Activated naive CD8-positive, alpha-beta T cell treated with anti-CD3 and anti-CD28 coated beads, Interleukin-2, amount 10 ng/mL, durations not matched to agents 7 days and 5 days (primary cell): ENCODE results near the gene AQP2. TPM values are rescaled to one million over a fixed set of nuclear protein-coding genes. Genes with fewer than 3 reads are reported as not detected.

ENCODE experiments used
- ATAC-seq: fragments of 150-1000 bp; cut with Tn5 transposase; one replicate; pipeline ENCODE4 v1.10.0; 2021; ENCODE audit warnings: low read depth, moderate library complexity
- POLR2A ChIA-PET: fragments of 350-600 bp; sonication (Branson Sonifier 250); formaldehyde crosslinking; loops from one replicate; lab custom pipeline; 2021; ENCODE audit warnings: antibody characterized with exemption; lab: Charles Lee
- DNase-seq: peaks from one replicate; pipeline ENCODE4 v3.0.0; 2021
- H3K27ac Mint-ChIP-seq: one replicate; pipeline ENCODE4 v1.8.0; 2022; ENCODE audit warnings: mild to moderate bottlenecking, mixed read lengths
- H3K27me3 Mint-ChIP-seq: one replicate; pipeline ENCODE4 v1.8.0; 2022; ENCODE audit warnings: mild to moderate bottlenecking, moderate library complexity, mixed read lengths
- H3K36me3 Mint-ChIP-seq: one replicate; pipeline ENCODE4 v1.8.0; 2021; ENCODE audit warnings: mild to moderate bottlenecking, mixed read lengths
- H3K4me1 Mint-ChIP-seq: one replicate; pipeline ENCODE4 v1.8.0; 2021; ENCODE audit warnings: mixed read lengths
- H3K4me3 Mint-ChIP-seq: one replicate; pipeline ENCODE4 v1.8.0; 2022; ENCODE audit warnings: mild to moderate bottlenecking, moderate library complexity, mixed read lengths
- H3K9me3 Mint-ChIP-seq: one replicate; pipeline ENCODE4 v1.8.0; 2021; ENCODE audit warnings: mixed read lengths
- total RNA-seq, 2 experiments: library from RNA; stranded (reverse); gene quantifications; one replicate each; pipeline ENCODE4 v1.2.3, GENCODE V29; 2021

Gene AQP2
- total RNA-seq, 2 experiments from 2014 or later: not detected

DNA sequence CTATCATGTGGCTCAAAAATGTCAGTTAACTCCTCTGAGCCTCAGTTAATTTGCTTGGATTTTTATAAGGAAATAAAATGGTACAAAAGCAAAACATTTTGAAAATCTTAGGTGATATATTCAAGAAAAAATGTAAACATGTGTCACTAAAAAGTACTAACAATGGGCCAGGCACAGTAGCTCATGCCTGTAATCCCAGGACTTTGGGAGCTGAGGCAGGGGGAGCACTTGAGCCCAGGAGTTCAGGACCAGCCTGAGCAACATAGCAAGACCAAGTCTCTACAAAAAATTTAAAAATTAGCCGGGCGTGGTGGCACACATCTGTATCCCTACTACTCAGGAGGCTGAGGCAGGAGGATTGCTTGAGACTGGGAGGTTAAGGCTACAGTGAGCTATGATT lies 47.9 kb downstream of the AQP2 start:
- H3K4me1 Mint-ChIP-seq: peaks cover 2% of the 10 kb centered on the region
- POLR2A ChIA-PET: no interaction called here
- no peak for DNase-seq
- H3K9me3 Mint-ChIP-seq: no peaks in the 10 kb centered on the region
- H3K27ac Mint-ChIP-seq: no peak overlapping the region
- ATAC-seq: no peak
- H3K27me3 Mint-ChIP-seq: no peaks in the 10 kb centered on the region
- peaks cover 43% of the 10 kb centered on the region for H3K36me3 Mint-ChIP-seq
- H3K4me3 Mint-ChIP-seq: no peak overlapping the region

DNA sequence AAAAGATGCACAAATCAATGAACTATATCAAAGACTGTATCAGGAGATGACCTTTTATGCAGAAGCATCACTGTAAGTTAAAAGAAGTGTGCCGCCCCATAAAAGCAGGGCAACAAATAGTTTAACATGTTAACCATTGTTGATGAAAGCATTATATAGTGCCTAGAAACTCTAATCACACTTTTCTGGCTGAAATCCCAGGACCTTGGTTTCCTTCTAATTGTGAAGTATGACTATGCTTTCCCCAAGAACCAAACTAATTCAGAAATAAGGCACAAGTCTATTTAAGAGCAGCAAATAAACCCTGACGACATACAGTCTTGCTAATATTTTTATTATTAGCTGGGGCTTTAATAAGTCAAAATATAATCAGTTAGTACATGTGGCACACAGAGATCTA lies 53.1 kb downstream of the AQP2 start:
- H3K27ac Mint-ChIP-seq: no peak overlapping the region
- no peak for ATAC-seq
- no peak overlapping the region for H3K4me3 Mint-ChIP-seq
- H3K9me3 Mint-ChIP-seq: no peaks in the 10 kb centered on the region
- peaks cover 24% of the 10 kb centered on the region for H3K36me3 Mint-ChIP-seq
- no peak for DNase-seq
- H3K27me3 Mint-ChIP-seq: no peaks in the 10 kb centered on the region
- POLR2A ChIA-PET: no interaction called here
- H3K4me1 Mint-ChIP-seq: peaks cover 3% of the 10 kb centered on the region

DNA sequence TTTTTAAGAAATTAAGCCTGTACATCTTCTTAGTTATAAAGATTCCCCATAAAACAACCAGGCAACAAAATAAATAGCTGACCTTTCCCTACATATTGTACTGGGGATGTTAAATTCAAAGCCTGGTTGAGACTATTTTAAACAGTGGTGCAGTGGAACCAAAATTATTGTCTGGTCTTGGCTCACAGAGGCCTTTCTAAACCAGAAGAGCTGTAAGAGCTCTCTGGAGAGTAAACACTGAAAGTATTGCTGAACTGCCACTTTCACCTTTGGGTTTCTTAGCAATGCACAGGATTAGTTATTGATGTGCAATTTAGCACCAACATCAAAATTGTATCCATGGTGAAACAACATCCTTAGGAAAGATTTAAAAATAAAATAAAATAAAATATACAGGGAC lies 54.2 kb downstream of the AQP2 start:
- Mint-ChIP-seq H3K36me3 (peaks cover 24% of the 10 kb centered on the region), H3K27ac (no peak overlapping the region), H3K9me3 (no peaks in the 10 kb centered on the region), H3K4me1 (peaks cover 3% of the 10 kb centered on the region), H3K27me3 (no peaks in the 10 kb centered on the region), H3K4me3 (no peak overlapping the region)
- no peak for DNase-seq
- POLR2A ChIA-PET: no interaction called here
- ATAC-seq: no peak

DNA sequence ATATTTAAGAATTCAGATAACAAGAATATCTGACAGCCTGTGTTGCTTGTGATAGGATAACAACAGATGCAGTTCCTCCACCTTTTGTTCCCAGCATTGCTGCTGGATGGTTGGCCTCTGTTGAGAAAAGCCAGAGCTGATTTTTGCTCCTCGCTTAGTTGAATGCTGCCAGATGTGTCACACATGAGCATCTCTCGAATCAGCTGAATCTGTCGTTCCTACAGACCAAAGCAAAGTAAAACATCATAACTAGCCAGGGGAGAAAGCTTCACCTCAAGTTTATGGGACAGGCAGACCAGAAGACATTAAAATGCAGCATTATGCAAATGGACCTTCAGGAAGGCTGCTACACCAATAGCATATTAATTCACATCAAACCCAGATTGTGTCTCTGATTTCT lies 54.6 kb downstream of the AQP2 start:
- POLR2A ChIA-PET: interaction anchor here (1.3 kb wide), 1 partner anchor 20 kb away, joined by 3 read pairs; the partner anchor contains the start of gene RACGAP1
- H3K4me1 Mint-ChIP-seq: peaks cover 3% of the 10 kb centered on the region
- no peaks in the 10 kb centered on the region for H3K27me3 Mint-ChIP-seq
- H3K9me3 Mint-ChIP-seq: no peaks in the 10 kb centered on the region
- DNase-seq: no peak
- H3K27ac Mint-ChIP-seq: no peak overlapping the region
- H3K4me3 Mint-ChIP-seq: no peak overlapping the region
- H3K36me3 Mint-ChIP-seq: peaks cover 25% of the 10 kb centered on the region
- ATAC-seq: no peak

DNA sequence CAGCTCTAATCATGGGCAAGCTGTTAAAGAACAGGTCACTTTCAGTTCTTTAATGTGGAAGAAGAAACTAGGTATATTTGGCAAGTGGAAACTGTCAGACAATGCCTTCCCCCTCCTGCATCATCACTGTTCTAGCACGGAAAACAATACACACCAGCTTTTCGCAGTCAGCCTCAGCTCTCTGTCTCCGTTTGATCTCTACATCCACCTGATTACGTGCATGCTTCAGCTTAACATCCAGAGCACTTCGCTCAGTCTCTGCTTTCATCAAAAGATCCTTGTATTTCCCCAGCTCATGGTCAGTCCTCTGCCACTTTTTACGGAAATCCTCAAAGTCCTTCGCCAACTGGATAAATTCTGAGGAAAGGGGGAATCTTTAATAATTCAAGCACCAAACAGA lies 55.7 kb downstream of the AQP2 start:
- H3K36me3 Mint-ChIP-seq: peaks cover 25% of the 10 kb centered on the region
- H3K9me3 Mint-ChIP-seq: no peaks in the 10 kb centered on the region

DNA sequence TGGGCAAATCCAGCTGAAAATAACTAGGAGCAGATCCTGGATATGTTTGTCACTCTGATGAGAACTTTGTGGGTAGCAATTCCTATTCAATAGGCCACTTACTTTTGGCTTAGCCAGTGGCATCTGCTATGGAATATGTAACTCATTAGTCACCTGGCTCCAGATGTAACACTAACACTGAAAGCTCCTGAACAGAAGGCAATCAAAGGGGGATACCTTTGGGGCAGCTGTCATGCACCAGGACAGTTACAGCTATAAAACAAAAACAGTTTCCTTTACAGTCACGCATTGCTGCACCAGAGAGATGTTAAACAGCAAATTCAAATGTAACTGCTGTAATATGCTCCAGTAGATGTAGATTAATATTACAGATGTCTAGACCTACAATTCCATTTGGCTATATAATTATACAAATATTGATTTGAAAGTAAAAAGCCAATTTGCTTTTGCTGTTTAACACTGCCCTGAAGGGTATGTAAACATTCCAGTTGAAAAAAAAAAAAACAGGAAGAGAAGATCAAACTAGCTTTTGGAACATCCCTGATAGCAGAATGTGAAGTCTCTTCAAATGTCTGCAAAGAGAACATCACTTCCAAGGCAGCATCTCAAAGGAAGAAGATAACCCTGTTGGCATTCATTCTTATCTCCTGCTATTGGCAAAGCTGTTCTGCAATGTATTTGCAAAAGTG lies 56.4 kb downstream of the AQP2 start:
- Mint-ChIP-seq H3K27ac (no peak overlapping the region), H3K36me3 (peaks cover 24% of the 10 kb centered on the region), H3K4me3 (no peak overlapping the region), H3K4me1 (peaks cover 3% of the 10 kb centered on the region), H3K27me3 (no peaks in the 10 kb centered on the region), H3K9me3 (no peaks in the 10 kb centered on the region)
- POLR2A ChIA-PET: no interaction called here
- ATAC-seq: no peak
- no peak for DNase-seq

More for the DNA sequence above, 55.7 kb downstream of the AQP2 start:
- H3K27me3 Mint-ChIP-seq: no peaks in the 10 kb centered on the region
- H3K27ac Mint-ChIP-seq: no peak overlapping the region
- H3K4me1 Mint-ChIP-seq: peaks cover 3% of the 10 kb centered on the region
- H3K4me3 Mint-ChIP-seq: no peak overlapping the region
- DNase-seq: no peak
- POLR2A ChIA-PET: interaction anchor here (1.3 kb wide), 1 partner anchor 19 kb away, joined by 3 read pairs; the partner anchor contains the start of gene RACGAP1
- no peak for ATAC-seq

Other genes with a start within 250 kb of the AQP2 start
- gene FMNL3, start 243.3 kb upstream of the AQP2 start, total RNA-seq: 10 to 100 TPM; 43.5 to 43.8 TPM
- 100 to 1,000 TPM; 426 to 431 TPM for gene TMBIM6, start 209.2 kb upstream of the AQP2 start, total RNA-seq
- gene NCKAP5L, start 122.3 kb upstream of the AQP2 start, total RNA-seq: 10 to 100 TPM; 10.3 to 11.0 TPM
- gene BCDIN3D, start 107.6 kb upstream of the AQP2 start, total RNA-seq: 10 to 100 TPM in 1 of 2 experiments, 1 to 10 TPM in 1; 9.3 to 11.4 TPM
- gene FAIM2, start 46.8 kb upstream of the AQP2 start, total RNA-seq: under 1 TPM in 1 of 2 experiments, not detected in 1; 0.22 TPM
- not detected for gene AQP5, start 11.1 kb downstream of the AQP2 start, total RNA-seq
- gene AQP6, start 22.2 kb downstream of the AQP2 start, total RNA-seq: not detected
- 100 to 1,000 TPM; 132 to 135 TPM for gene RACGAP1, start 74.8 kb downstream of the AQP2 start, total RNA-seq
- 10 to 100 TPM; 31.3 to 33.3 TPM for gene ASIC1, start 106.9 kb downstream of the AQP2 start, total RNA-seq
- 10 to 100 TPM; 57.2 to 68.1 TPM for gene SMARCD1, start 134.6 kb downstream of the AQP2 start, total RNA-seq
- under 1 TPM; 0.33 to 0.91 TPM for gene GPD1, start 153.3 kb downstream of the AQP2 start, total RNA-seq
- gene COX14, start 161.5 kb downstream of the AQP2 start, total RNA-seq: 10 to 100 TPM; 47.5 to 54.2 TPM
- gene CERS5, start 216.6 kb downstream of the AQP2 start, total RNA-seq: 10 to 100 TPM; 47.1 to 53.0 TPM